K562 (cell line): ENCODE results near the gene RABIF. TPM values are rescaled to one million over a fixed set of nuclear protein-coding genes. Genes with fewer than 3 reads are reported as not detected.

Experiments
- ARID3A ChIP-seq: IDR thresholded peaks from 2 replicates; pipeline ENCODE4 v1.6.1; 2012; ENCODE audit warnings: low read depth, low read length, improper control_type of control experiment, borderline replicate concordance
- CCAR2 ChIP-seq: fragments of 200-400 bp; formaldehyde crosslinking; IDR thresholded peaks from 2 replicates; pipeline ENCODE4 v1.6.1; 2017; ENCODE audit warnings: mild to moderate bottlenecking, low read depth, low read length
- CTCFL ChIP-seq: IDR thresholded peaks from 2 replicates; pipeline ENCODE4 v1.6.1; 2011; ENCODE audit warnings: borderline replicate concordance, low read depth, mild to moderate bottlenecking, moderate library complexity, low read length; ENCODE audit not compliant: insufficient read depth, poor library complexity, severe bottlenecking
- E2F1 ChIP-seq: sonication (generic); formaldehyde crosslinking; IDR thresholded peaks from 2 replicates; pipeline ENCODE4 v1.8.1; 2023; ENCODE audit warnings: mild to moderate bottlenecking, missing genetic modification reagents, moderate library complexity
- FOXA1 ChIP-seq: fragments of 450-650 bp; IDR thresholded peaks from 2 replicates; pipeline ENCODE4 v1.6.1; 2016; ENCODE audit warnings: mild to moderate bottlenecking, borderline replicate concordance
- GABPA ChIP-seq: fragments of 200-800 bp; sonication (Bioruptor generic); conservative IDR thresholded peaks from 2 replicates; pipeline ENCODE4 v1.6.1; 2016; ENCODE audit warnings: low read depth, missing genetic modification characterization, missing compliant biosample characterization
- HDAC2 ChIP-seq: fragments of 450-650 bp; IDR thresholded peaks from 2 replicates; pipeline ENCODE4 v1.6.1; 2016; ENCODE audit warnings: mild to moderate bottlenecking
- NR1H2 ChIP-seq: sonication (generic); formaldehyde crosslinking; IDR thresholded peaks from 2 replicates; pipeline ENCODE4 v1.4.0; 2020; ENCODE audit warnings: mild to moderate bottlenecking, missing genetic modification reagents
- RBM22 ChIP-seq: fragments of 200-400 bp; formaldehyde crosslinking; IDR thresholded peaks from 2 replicates; pipeline ENCODE4 v1.6.1; 2018; ENCODE audit warnings: low read length, low read depth; ENCODE audit not compliant: poor library complexity, severe bottlenecking
- SETDB1 ChIP-seq: IDR thresholded peaks from one replicate; pipeline ENCODE4 v1.6.1; 2012; ENCODE audit warnings: low read length, control low read depth, inconsistent platforms
- SIN3B ChIP-seq: fragments of 450-650 bp; IDR thresholded peaks from 2 replicates; pipeline ENCODE4 v1.6.1; 2017; ENCODE audit warnings: low read depth, mild to moderate bottlenecking, moderate library complexity
- SOX6 ChIP-seq: fragments of 450-650 bp; IDR thresholded peaks from 2 replicates; pipeline ENCODE4 v1.6.1; 2014; ENCODE audit warnings: mild to moderate bottlenecking
- TBP ChIP-seq: optimal IDR thresholded peaks from 2 replicates; pipeline ENCODE3; 2011; ENCODE audit warnings: low read depth, low read length, improper control_type of control experiment
- XRCC5 ChIP-seq: fragments of 200-400 bp; formaldehyde crosslinking; IDR thresholded peaks from 2 replicates; pipeline ENCODE4 v1.6.1; 2017; ENCODE audit warnings: low read depth, mild to moderate bottlenecking, low read length
- ZNF408 ChIP-seq: fragments of 250-450 bp; sonication (Bioruptor Pico); IDR thresholded peaks from 2 replicates; pipeline ENCODE4 v1.4.0; 2020; ENCODE audit warnings: low read depth, mild to moderate bottlenecking, moderate library complexity
- ZNF707 ChIP-seq: fragments of 250-450 bp; sonication (Bioruptor Pico); conservative IDR thresholded peaks from 2 replicates; pipeline ENCODE4 v1.8.0; 2022; ENCODE audit warnings: inconsistent platforms, mild to moderate bottlenecking, moderate library complexity
- ZNF740 ChIP-seq, 3 experiments: fragments of 200-800 bp in 1 of 3; sonication (Bioruptor generic) in 1 of 3; sonication (generic) in 1 of 3; formaldehyde crosslinking in 1 of 3; IDR thresholded peaks; 2 replicates each; pipeline versions ENCODE4 v1.6.1 to v1.8.0; 2016 to 2022; ENCODE audit warnings: mild to moderate bottlenecking in 2 of 3, missing compliant biosample characterization in 2 of 3, missing genetic modification characterization in 2 of 3, missing genetic modification reagents in 1 of 3
- polyA plus RNA-seq, 8 experiments: library from polyadenylated mRNA; depleted of rRNA in 4 of 8; stranded (reverse) in 5 of 8; unstranded in 3 of 8; fragments of >200 nt; fragmentation: Nextera tagmentation in 2 of 8; fragmentation: Illumina TruSeq in 1 of 8; extraction: Ambion mirVana in 2 of 8; extraction: Trizol in 1 of 8; gene quantifications; 2 replicates each; pipeline versions ENCODE4 v1.2.1 to v1.2.3, GENCODE V29; 2011 to 2014; ENCODE audit warnings: inconsistent platforms in 1 of 8, missing spikeins in 1 of 8
- total RNA-seq, 7 experiments: library from RNA; depleted of rRNA in 6 of 7; stranded (reverse); fragments of >200 nt in 6 of 7; fragmentation: Illumina TruSeq in 2 of 7; extraction: Trizol in 2 of 7; gene quantifications; 2 replicates each; pipeline versions ENCODE4 v1.2.1 to v1.2.3, GENCODE V29; 2011 to 2021; ENCODE audit warnings: low replicate concordance in 1 of 7

RABIF gene
- total and polyA plus RNA-seq, 9 of the 15 experiments (the other 6 are each of a cell fraction or from before 2014, with no cell fraction given) = 7.4 to 20.1 (median 11.0) TPM

GRCh38 chr1:202888531-202889360 lies at the start of gene RABIF (continued):
- TF ChIP-seq ARID3A = 0 out of 2 replicates have a peak, but pooled peaks have one; percentile 5
- TF ChIP-seq RBM22 = peak; percentile 92
- peak; percentile 87 for TF ChIP-seq GABPA (tag)
- peak; percentile 33; the same call in 1 of the 2 replicates for TF ChIP-seq HDAC2
- no peak for TF ChIP-seq FOXA1
- no peak for TF ChIP-seq ZNF408 (CRISPR knock-in tag)
- TF ChIP-seq CTCFL = no peak
- TF ChIP-seq SOX6 = peak; percentile 51; the same call in 1 of the 2 replicates
- 0 out of 2 replicates have a peak, but pooled peaks have one; percentile 40 for TF ChIP-seq XRCC5
- peak; percentile 49 for TF ChIP-seq E2F1 (CRISPR knock-in tag)
- no peak for TF ChIP-seq CCAR2
- no peak for TF ChIP-seq ZNF707 (CRISPR knock-in tag)
- peak; percentile 56 for TF ChIP-seq TBP
- peak; percentile 85 for TF ChIP-seq SETDB1
- 0 out of 2 replicates have a peak, but pooled peaks have one; percentile 11 for TF ChIP-seq NR1H2 (CRISPR knock-in tag)
- no peak for TF ChIP-seq ZNF740 (CRISPR knock-in tag; IDR thresholded peaks at IDR 0.05)
- TF ChIP-seq ZNF740 (tag; IDR thresholded peaks at IDR 0.05) = no peak
- TF ChIP-seq SIN3B = 0 out of 2 replicates have a peak, but pooled peaks have one; percentile 31
